ENCODE data around the gene PRKAB1.
A peak's percentile ranks its signal among the peaks of the same experiment; 100 is the strongest.
"Not testable (repeated sequence)": the region's sequence is repeated elsewhere in the genome, so short reads cannot be mapped to it uniquely, and the experiment has no call there.

PRKAB1 gene

DNA sequence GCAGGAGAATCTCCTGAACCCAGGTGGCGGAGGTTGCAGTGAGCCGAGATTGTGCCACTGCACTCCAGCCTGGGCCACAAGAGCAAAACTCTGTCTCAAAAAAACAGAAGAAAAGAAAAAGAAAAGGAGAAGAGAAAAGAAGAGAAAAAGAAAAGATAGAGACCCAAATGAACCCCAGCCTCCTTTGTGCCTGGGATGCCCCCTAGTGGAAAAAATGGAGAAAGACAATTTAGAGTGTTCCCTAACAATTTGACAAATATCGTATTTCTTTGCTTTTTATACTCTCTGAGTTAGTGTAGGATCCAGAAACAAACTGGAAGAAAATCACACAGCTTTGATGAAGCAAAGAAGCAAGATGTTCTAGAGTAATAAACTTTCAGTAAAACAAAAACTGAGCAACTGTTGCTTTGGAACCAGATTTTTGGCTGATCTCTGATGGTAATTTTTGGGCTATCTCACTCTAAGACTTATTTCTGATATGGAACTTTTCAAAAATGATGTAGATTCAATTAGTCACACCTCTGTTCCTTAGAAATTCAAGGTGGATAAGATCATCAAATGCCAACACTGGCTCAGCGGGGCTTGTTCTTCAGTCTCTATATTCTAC lies 18.6 kb upstream of the PRKAB1 start:
- CTCF ChIA-PET, result interaction anchor here (1.1 to 1.5 kb wide), 2 partner anchors 13 to 15 kb away, joined by 4 to 5 read pairs; no protein-coding TSS in a partner anchor
- no peak for DNase-seq
- Histone ChIP-seq H3K27me3 (replicated peaks in 2 of 5; ENCODE audit: control insufficient read depth in 4 of 5, insufficient read depth in 5 of 5, low read length in 4 of 5) (no peaks in the 10 kb centered on the region), H3K4me1 (ENCODE audit: control extremely low read depth in 1 of 4, control insufficient read depth in 4 of 4, insufficient read depth in 4 of 4, low read length in 3 of 4) (no peaks in the 10 kb centered on the region), H3K4me3 (ENCODE audit: control insufficient read depth in 1 of 7, extremely low read depth in 1 of 7, insufficient read depth in 4 of 7, low read depth in 2 of 7, low read length in 6 of 7) (no peak overlapping the region), H3K9me3 (ENCODE audit: control extremely low read depth in 1 of 5, control insufficient read depth in 4 of 5, insufficient read depth in 2 of 5, low read depth in 1 of 5, low read length in 4 of 5) (peaks cover 1 to 16% (median 3%) of the 10 kb centered on the region in 5 experiments), H3K36me3 (ENCODE audit: control insufficient read depth in 4 of 4, insufficient read depth in 4 of 4, low read length in 3 of 4) (no peaks in the 10 kb centered on the region), H3K27ac (ENCODE audit: insufficient read depth in 1 of 2, low read depth in 1 of 2, low read length in 2 of 2, poor library complexity in 1 of 2, severe bottlenecking in 2 of 2) (no peak overlapping the region)
- 83% methylated on average over 3 of the region's 4 CpGs for WGBS (ENCODE audit: insufficient coverage)
- POLR2A ChIA-PET, result no interaction called here

DNA sequence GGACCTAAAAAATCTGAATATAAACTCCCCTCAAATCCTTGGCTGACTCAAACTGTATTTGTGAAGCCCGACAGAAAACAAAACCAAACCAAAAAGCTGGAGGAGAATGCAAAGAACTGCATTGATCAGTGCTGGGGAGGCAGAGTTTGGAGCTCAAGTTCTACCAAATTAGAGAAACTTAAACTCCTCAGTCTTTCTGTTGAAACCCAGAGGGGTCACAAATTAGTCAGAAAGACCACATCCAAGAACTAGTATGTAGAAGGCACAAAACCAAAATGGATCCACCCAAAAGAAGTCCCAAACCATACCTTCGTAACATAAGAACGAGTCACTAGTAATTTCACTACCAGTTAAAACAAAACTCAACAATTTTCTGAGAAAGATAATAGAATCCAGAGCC lies 15.3 kb upstream of the PRKAB1 start:
- no peak for DNase-seq
- WGBS (ENCODE audit: insufficient coverage), result 0% methylated on average over 1 of the region's 3 CpGs
- Histone ChIP-seq H3K27me3 (replicated peaks in 2 of 5; ENCODE audit: control insufficient read depth in 4 of 5, insufficient read depth in 5 of 5, low read length in 4 of 5) (no peaks in the 10 kb centered on the region), H3K4me3 (ENCODE audit: control insufficient read depth in 1 of 7, extremely low read depth in 1 of 7, insufficient read depth in 4 of 7, low read depth in 2 of 7, low read length in 6 of 7) (no peak overlapping the region), H3K9me3 (ENCODE audit: control extremely low read depth in 1 of 5, control insufficient read depth in 4 of 5, insufficient read depth in 2 of 5, low read depth in 1 of 5, low read length in 4 of 5) (peaks cover 1 to 18% (median 6%) of the 10 kb centered on the region in 5 experiments), H3K27ac (ENCODE audit: insufficient read depth in 1 of 2, low read depth in 1 of 2, low read length in 2 of 2, poor library complexity in 1 of 2, severe bottlenecking in 2 of 2) (no peak overlapping the region), H3K36me3 (ENCODE audit: control insufficient read depth in 4 of 4, insufficient read depth in 4 of 4, low read length in 3 of 4) (no peaks in the 10 kb centered on the region), H3K4me1 (ENCODE audit: control extremely low read depth in 1 of 4, control insufficient read depth in 4 of 4, insufficient read depth in 4 of 4, low read length in 3 of 4) (no peaks in the 10 kb centered on the region)
- POLR2A ChIA-PET, result no interaction called here
- CTCF ChIA-PET, result no interaction called here

- peaks cover 1 to 17% (median 6%) of the 10 kb centered on the region in 5 experiments for H3K9me3 ChIP-seq (ENCODE audit: control extremely low read depth in 1 of 5, control insufficient read depth in 4 of 5, insufficient read depth in 2 of 5, low read depth in 1 of 5, low read length in 4 of 5)
- CTCF ChIA-PET, result interaction anchor here (2.8 kb wide), 1 partner anchor 8 kb away, joined by 7 read pairs; no protein-coding TSS in a partner anchor
- H3K36me3 ChIP-seq (ENCODE audit: control insufficient read depth in 4 of 4, insufficient read depth in 4 of 4, low read length in 3 of 4); DNase-seq; H3K4me3 ChIP-seq (ENCODE audit: control insufficient read depth in 1 of 7, extremely low read depth in 1 of 7, insufficient read depth in 4 of 7, low read depth in 2 of 7, low read length in 6 of 7); H3K4me1 ChIP-seq (ENCODE audit: control extremely low read depth in 1 of 4, control insufficient read depth in 4 of 4, insufficient read depth in 4 of 4, low read length in 3 of 4); H3K27me3 ChIP-seq (replicated peaks in 2 of 5; ENCODE audit: control insufficient read depth in 4 of 5, insufficient read depth in 5 of 5, low read length in 4 of 5); POLR2A ChIA-PET; H3K27ac ChIP-seq (ENCODE audit: insufficient read depth in 1 of 2, low read depth in 1 of 2, low read length in 2 of 2, poor library complexity in 1 of 2, severe bottlenecking in 2 of 2): not testable (repeated sequence)
- WGBS (ENCODE audit: insufficient coverage), result 80% methylated on average over 1 of the region's 2 CpGs
Measured at GRCh38 chr12:119657001-119657400, 10.9 kb upstream of the PRKAB1 start.

DNA sequence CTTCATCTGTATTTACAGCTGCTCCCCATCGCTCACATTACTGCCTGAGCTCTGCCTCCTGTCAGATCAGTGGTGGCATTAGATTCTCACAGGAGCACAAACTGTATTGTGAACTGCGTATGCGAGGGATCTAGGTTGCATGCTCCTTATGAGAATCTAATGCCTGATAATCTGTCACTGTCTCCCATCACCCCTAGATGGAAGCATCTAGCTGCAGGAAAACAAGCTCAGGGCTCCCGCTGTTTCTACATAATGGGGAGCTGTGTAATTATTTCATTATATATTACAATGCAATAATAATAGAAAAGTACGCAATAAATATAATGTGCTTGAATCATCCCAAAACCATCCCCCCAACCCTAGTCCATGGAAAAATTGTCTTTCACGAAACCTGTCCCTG lies 9.8 kb upstream of the PRKAB1 start:
- 100% methylated on average over 4 of the region's 6 CpGs for WGBS (ENCODE audit: insufficient coverage)
- H3K27me3 ChIP-seq (replicated peaks in 2 of 5; ENCODE audit: control insufficient read depth in 4 of 5, insufficient read depth in 5 of 5, low read length in 4 of 5); H3K9me3 ChIP-seq (ENCODE audit: control extremely low read depth in 1 of 5, control insufficient read depth in 4 of 5, insufficient read depth in 2 of 5, low read depth in 1 of 5, low read length in 4 of 5); H3K4me3 ChIP-seq (ENCODE audit: control insufficient read depth in 1 of 7, extremely low read depth in 1 of 7, insufficient read depth in 4 of 7, low read depth in 2 of 7, low read length in 6 of 7); H3K36me3 ChIP-seq (ENCODE audit: control insufficient read depth in 4 of 4, insufficient read depth in 4 of 4, low read length in 3 of 4); H3K4me1 ChIP-seq (ENCODE audit: control extremely low read depth in 1 of 4, control insufficient read depth in 4 of 4, insufficient read depth in 4 of 4, low read length in 3 of 4); DNase-seq; H3K27ac ChIP-seq (ENCODE audit: insufficient read depth in 1 of 2, low read depth in 1 of 2, low read length in 2 of 2, poor library complexity in 1 of 2, severe bottlenecking in 2 of 2): not testable (repeated sequence)
- ChIA-PET CTCF (interaction anchor here (1.1 to 1.7 kb wide), 4 partner anchors 10 to 113 kb away, joined by 3 to 6 read pairs (median 4); partner anchors contain the start of gene PRKAB1), POLR2A (interaction anchor here (0.7 kb wide), 1 partner anchor 65 kb away, joined by 3 read pairs; no protein-coding TSS in a partner anchor)

DNA sequence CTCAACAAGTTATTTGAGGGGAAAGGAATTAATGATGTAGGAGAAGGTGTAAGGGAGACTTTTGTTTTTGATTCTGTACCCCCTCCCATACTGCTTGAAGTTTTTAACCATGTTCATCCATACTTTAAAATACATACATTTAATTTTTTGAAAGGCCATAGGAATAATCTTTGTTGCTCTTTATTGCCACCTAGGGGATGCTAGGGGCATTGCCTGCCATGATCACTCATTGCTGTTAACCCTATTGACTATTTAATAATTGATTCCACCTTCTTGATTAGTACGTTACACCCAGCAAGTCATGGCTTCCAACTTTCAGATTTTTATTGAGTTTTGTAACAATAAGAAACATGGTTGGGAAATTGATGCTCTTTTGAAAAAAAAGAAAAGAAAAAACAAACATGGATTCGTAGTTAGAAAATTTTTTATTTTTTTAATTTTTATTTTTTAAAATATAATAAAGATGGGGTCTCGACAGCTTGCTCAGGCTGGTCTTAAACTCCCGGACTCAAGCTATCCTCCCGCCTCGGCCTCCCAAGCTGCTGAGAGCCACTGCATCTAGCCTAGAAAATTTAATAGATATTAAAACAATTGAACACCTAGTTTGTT lies 8.5 kb upstream of the PRKAB1 start:
- WGBS (ENCODE audit: insufficient coverage), result 44% methylated on average over 4 of the region's 6 CpGs
- H3K27ac ChIP-seq (ENCODE audit: insufficient read depth in 1 of 2, low read depth in 1 of 2, low read length in 2 of 2, poor library complexity in 1 of 2, severe bottlenecking in 2 of 2), result no peak overlapping the region
- H3K4me1 ChIP-seq (ENCODE audit: control extremely low read depth in 1 of 4, control insufficient read depth in 4 of 4, insufficient read depth in 4 of 4, low read length in 3 of 4), result no peaks in the 10 kb centered on the region
- ChIA-PET CTCF (interaction anchor here (1.7 kb wide), 3 partner anchors 9 to 114 kb away, joined by 3 to 6 read pairs (median 5); partner anchors contain the start of gene PRKAB1), POLR2A (no interaction called here)
- peaks cover 0 to 4% (median 0%) of the 10 kb centered on the region in 5 experiments for H3K9me3 ChIP-seq (ENCODE audit: control extremely low read depth in 1 of 5, control insufficient read depth in 4 of 5, insufficient read depth in 2 of 5, low read depth in 1 of 5, low read length in 4 of 5)
- no peak overlapping the region for H3K4me3 ChIP-seq (ENCODE audit: control insufficient read depth in 1 of 7, extremely low read depth in 1 of 7, insufficient read depth in 4 of 7, low read depth in 2 of 7, low read length in 6 of 7)
- DNase-seq, result peak; percentile 35 to 66 (median 52)
- no peaks in the 10 kb centered on the region for H3K27me3 ChIP-seq (replicated peaks in 2 of 5; ENCODE audit: control insufficient read depth in 4 of 5, insufficient read depth in 5 of 5, low read length in 4 of 5)
- no peaks in the 10 kb centered on the region for H3K36me3 ChIP-seq (ENCODE audit: control insufficient read depth in 4 of 4, insufficient read depth in 4 of 4, low read length in 3 of 4)

DNA sequence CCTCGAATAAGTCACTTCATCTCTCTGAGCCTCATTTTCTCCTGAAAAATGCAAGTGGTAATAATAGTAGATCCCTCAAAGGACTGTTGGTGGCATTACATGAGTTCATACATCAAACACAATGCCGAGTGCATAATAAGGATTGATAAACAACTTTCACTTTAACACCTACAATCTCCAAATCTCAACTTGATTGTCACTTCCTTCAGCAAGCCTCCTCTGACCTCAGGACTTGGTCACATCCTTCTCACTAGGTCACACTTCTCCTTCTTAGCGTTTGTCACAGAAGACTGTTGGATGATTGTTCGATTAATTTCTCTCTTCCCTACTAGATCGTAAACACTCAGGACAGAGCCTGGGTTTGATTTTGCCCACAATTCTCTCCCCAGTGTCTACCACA lies 7.9 kb upstream of the PRKAB1 start:
- Histone ChIP-seq H3K27me3 (replicated peaks in 2 of 5; ENCODE audit: control insufficient read depth in 4 of 5, insufficient read depth in 5 of 5, low read length in 4 of 5) (no peaks in the 10 kb centered on the region), H3K9me3 (ENCODE audit: control extremely low read depth in 1 of 5, control insufficient read depth in 4 of 5, insufficient read depth in 2 of 5, low read depth in 1 of 5, low read length in 4 of 5) (peaks cover 0 to 4% (median 0%) of the 10 kb centered on the region in 5 experiments), H3K36me3 (ENCODE audit: control insufficient read depth in 4 of 4, insufficient read depth in 4 of 4, low read length in 3 of 4) (no peaks in the 10 kb centered on the region), H3K4me3 (ENCODE audit: control insufficient read depth in 1 of 7, extremely low read depth in 1 of 7, insufficient read depth in 4 of 7, low read depth in 2 of 7, low read length in 6 of 7) (no peak overlapping the region), H3K4me1 (ENCODE audit: control extremely low read depth in 1 of 4, control insufficient read depth in 4 of 4, insufficient read depth in 4 of 4, low read length in 3 of 4) (no peaks in the 10 kb centered on the region), H3K27ac (ENCODE audit: insufficient read depth in 1 of 2, low read depth in 1 of 2, low read length in 2 of 2, poor library complexity in 1 of 2, severe bottlenecking in 2 of 2) (no peak overlapping the region)
- CTCF ChIA-PET, result no interaction called here
- DNase-seq, result peak in 2 of 3 donors; percentile 67 to 76
- POLR2A ChIA-PET, result no interaction called here
- 69% methylated on average over 4 of the region's 5 CpGs for WGBS (ENCODE audit: insufficient coverage)

- Histone ChIP-seq H3K4me3 (ENCODE audit: control insufficient read depth in 1 of 7, extremely low read depth in 1 of 7, insufficient read depth in 4 of 7, low read depth in 2 of 7, low read length in 6 of 7) (no peak overlapping the region), H3K4me1 (ENCODE audit: control extremely low read depth in 1 of 4, control insufficient read depth in 4 of 4, insufficient read depth in 4 of 4, low read length in 3 of 4) (peaks cover 13 to 18% (median 13%) of the 10 kb centered on the region in 4 experiments), H3K27ac (ENCODE audit: insufficient read depth in 1 of 2, low read depth in 1 of 2, low read length in 2 of 2, poor library complexity in 1 of 2, severe bottlenecking in 2 of 2) (no peak overlapping the region), H3K36me3 (ENCODE audit: control insufficient read depth in 4 of 4, insufficient read depth in 4 of 4, low read length in 3 of 4) (no peaks in the 10 kb centered on the region), H3K9me3 (ENCODE audit: control extremely low read depth in 1 of 5, control insufficient read depth in 4 of 5, insufficient read depth in 2 of 5, low read depth in 1 of 5, low read length in 4 of 5) (no peaks in the 10 kb centered on the region), H3K27me3 (replicated peaks in 2 of 5; ENCODE audit: control insufficient read depth in 4 of 5, insufficient read depth in 5 of 5, low read length in 4 of 5) (no peaks in the 10 kb centered on the region)
- 100% methylated on average over 1 of the region's 4 CpGs for WGBS (ENCODE audit: insufficient coverage)
- no peak for DNase-seq
- POLR2A ChIA-PET, result no interaction called here
- CTCF ChIA-PET, result interaction anchor here (1.4 kb wide), 1 partner anchor 11 kb away, joined by 3 read pairs; no protein-coding TSS in a partner anchor
Measured at GRCh38 chr12:119661882-119662281, 6.1 kb upstream of the PRKAB1 start.

Measured in common myeloid progenitor, CD34-positive (primary cell).